IPS-NIHi7 (cell line): ENCODE measurements around the gene REPS1.
"Not testable (repeated sequence)": the region's sequence is repeated elsewhere in the genome, so short reads cannot be mapped to it uniquely, and the experiment has no call there.

Source experiments
- DNase-seq: peaks from one replicate; pipeline ENCODE4 v3.0.0; 2012; ENCODE audit warnings: mixed read lengths; ENCODE audit errors: extremely low spot score

Gene REPS1

DNA sequence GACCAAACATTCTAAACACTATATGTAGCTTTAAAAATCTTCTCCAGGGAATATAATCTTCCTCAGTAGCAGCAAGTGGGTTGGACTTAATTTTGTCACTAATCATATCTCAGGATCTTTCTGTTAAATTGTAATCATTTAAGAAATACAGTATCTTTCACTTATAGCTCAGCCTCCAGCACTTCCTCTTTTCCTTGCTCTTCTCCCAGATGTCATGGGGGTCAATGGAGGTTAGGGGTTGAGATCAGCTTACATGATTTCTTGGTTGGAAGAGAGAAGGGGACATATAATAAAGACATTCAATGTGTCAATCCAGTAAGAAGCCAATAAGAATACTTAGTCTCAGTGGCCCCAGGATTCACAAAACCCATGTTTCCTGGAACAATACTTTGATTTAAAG, 15.7 kb upstream of the REPS1 start:
- DNase-seq, result no peak

DNA sequence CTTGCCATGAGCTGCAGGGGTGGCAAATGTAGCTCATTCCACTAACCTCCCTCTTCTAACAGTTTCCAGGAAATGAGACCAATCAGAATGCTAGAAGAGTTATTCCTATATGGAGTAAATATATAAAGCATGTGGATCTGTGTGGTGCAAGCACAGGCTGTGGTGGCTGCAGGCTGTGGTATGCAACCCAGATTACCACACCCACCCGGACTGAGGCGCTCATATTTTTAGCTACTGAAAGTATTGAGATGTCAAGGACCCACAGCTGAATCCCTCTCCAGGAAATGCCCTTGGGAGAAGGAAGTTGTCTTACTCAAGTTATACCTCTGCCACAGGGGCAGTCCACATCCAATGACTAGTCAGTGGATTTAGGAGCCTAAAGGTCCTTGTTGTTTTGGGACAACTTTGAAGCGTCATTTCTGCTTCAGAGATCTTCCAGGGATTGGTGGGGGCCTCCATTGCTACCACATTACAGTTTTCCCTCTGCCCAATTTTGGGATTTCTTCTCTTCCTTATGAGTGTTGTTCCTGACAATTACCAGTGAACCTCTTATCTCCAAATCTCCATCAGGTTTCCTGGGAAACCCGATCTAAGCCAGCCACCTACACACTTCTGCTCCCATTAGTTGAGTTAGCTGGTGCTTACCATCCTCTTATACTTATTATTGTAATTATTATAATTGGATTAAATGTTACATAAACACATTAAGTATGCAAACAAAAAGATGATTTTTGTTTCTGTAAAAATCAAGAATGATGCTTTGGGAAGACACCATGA, 12.1 kb upstream of the REPS1 start:
- DNase-seq, result no peak

DNA sequence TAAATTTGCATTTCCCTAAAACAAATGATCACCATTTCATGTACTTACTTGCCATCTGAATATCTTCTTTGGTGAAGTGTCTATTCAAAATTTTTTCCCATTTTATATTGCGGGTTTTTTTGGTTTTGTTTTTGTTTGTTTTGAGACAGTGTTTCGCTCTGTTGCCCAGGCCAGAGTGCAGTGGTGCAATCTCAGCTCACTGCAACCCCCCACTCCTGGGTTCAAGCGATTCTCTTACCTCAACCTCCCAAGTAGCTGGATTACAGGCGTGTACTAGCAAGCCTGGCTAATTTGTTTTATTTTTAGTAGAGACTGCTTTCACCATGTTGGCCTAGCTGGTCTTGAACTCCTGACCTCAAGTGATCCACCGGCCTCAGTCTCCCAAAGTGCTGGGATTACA, 9.1 kb upstream of the REPS1 start:
- no peak for DNase-seq

DNA sequence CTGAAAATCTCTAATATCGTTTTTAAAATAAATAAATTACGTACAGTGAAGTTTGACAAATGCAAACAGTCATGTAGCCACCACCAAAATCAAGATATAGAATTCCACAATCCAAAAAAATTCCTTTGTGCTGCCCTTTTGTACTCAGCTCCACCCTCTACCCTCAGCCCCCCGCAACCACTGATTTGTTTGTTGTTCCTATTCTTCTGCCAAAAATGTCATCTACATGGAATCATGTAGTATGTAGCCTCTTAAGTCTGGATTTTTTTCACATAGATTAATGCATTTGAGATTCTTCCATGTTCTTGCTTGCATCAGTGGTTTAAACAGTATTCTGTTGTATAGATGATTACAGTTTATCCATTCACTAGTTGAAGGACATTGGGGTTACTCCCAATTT, 8.5 kb upstream of the REPS1 start:
- DNase-seq, result no peak

DNA sequence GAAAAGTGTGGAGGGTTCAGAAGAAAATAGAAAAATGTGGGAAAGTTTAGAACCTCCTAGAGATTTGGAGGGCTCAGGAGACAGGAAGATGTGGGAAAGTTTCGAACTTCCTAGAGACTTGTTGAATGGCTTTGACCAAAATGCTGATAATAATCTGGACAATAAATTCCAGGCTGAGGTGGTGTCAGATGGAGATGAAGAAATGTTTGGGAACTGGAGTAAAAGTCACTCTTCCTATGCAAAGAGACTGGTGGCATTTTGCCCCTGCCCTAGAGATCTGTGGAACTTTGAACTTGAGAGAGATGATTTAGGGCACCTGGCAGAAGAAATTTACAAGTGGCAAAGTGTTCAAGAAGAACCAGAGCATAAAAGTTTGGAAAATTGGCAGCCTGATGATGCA, 5.4 kb upstream of the REPS1 start:
- DNase-seq, result not testable (repeated sequence)

DNA sequence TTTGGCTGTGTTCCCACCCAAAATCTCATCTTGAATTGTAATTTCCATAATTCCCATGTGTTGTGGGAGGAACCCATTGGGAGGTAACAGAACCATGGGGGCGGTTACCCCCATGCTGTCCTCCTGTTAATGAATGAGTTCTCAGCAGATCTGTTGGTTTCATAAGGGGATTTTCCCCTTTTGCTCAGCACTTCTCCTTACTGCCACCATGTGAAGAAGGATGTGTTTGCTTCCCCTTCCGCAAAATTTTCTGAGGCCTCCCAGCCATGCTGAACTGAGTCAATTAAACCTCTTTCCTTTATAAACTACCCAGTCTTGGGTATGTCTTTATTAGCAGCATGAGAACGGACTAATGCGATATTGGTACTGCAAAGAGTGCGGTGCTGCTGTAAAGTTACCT, 4.9 kb upstream of the REPS1 start:
- not testable (repeated sequence) for DNase-seq

DNA sequence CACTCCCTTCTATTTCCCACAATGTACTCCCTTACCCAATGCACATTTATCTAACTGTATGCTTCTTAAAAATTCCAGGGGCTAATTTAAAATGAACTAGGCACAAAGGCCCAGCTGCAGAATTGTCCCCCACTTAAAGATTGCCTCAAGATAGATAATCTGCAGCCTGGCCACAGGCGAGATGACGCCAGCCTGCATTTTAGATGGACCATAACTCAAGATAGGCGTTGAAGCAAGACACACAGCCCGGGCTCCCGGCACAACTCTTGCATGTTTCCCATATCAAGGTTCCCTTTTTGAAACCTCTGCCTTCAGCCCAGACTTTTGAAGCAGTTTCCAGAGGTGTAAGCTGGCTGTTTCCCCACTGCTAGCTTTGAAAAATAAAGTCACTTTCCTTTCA, 3.2 kb upstream of the REPS1 start:
- DNase-seq, result no peak

DNA sequence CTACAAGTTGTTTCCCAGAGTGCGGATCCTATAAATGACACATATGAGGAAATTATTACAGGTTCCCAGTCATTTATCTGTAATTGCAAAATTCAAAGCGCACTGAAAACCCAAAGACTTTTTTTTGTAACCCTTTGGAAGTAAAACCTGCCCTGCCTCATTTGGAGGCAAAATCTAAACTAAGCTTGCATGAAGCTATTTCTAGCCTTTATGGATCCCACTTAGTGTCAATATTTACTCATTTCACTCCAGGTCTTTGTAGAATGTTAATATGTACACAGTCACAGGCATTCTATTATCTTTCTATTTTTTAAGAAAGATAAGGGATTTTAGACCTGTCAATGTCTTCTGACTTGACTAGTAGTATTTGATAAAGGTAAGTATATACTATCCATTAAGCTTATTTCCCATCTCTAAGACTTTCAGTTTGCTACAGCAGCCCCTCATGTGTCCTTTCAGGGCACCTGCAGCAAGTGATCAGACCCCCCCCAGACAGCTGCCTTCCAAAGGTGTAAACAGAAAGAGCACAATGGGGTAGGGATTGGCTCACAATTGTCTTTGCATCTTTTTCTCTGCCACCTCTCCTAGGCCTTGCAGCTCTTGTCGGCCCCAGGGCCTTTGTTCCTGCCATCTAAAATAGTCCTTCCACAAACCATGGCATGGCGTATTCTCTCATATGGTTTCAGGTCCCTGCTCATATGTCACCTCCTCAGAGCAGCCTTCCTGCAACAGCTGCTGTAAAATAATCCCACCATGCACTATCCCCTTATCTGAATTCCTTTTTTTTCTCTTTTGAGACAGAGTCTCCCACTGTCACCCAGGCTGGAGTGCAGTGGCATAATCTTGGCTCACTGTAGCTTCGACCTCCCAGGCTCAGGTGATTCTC, 1.3 kb upstream of the REPS1 start:
- DNase-seq, result no peak

DNA sequence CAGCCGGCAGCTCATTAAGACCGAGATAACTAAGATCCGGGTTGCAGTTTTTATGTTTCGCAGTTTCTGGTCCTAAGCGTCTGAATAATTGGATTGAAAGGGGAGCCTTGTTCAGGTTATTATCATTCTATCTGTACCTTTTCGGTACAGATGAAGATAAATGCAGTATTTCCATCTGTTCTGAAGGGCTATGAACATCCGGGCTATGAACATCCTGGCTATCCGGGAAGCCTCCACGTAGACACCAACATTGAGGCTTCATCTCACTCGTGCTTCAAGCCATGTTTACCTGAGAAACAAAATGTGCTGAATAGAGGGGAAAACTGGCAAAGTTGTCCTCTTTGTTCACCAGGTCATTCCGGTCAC, 399 bp upstream of the REPS1 start:
- no peak for DNase-seq

DNA sequence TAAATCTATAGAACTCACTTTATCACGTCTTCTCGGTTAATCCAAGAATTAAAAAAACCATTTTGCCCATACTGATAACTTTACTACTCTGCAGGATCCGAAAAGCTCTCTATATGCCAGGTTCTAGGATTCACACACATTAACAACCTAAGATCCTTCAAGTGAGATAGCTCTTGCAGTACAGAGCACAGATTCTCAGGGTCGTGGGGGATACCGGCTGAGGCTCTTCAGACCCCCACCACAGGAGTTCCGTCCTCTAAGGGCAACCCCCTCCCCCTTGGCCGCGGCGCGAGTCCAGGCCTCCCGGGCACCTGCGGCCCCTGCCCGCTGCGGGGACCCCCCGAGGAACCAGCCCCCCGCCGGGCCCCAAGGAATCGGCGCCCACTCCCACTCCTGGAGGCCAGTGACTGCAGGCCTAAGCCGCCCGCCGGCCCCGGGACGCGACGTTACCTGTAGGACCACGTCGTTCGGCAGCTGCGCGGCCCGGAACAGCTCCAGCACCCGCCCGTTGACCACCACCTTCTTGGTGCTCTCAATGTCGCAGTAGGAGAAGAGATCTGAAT, 892 bp downstream of the REPS1 start:
- peak; percentile 20 for DNase-seq

DNA sequence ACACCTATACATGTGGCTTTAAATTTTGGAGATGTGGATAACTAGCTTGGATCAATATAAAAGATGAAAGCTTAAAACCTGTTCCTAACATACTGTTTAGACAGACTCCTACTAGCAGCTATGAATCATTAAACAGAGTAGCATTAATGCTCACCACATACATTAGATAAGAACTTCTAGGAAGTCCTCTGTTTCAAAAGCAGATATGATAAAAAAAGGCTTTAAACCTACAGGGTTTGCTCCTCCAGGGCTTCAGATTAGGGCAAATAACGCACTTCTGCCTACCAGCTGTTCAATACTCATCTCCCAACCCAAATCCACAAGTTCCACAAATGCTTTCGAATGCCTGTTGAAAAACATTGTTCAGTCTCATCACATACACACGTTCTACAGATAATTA, 1.5 kb downstream of the REPS1 start:
- DNase-seq, result no peak

DNA sequence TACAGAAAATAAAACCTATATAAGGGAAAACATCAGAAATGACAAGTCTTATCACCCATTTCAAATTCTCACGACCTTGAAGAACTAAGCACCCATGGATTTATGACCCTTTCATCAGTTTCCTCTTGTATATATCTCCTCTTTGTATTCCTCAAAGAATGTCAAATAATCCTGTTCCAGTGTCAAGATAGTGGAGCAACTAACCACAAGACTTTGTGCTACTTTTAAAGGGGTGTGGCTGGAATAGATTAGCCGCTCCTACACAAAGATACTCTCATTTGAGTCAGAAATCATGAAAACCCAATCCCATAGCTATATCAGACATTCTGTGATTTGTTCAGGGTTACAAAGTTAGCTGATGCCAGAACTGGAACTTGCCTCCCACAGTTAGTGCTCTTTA, 6.6 kb downstream of the REPS1 start:
- no peak for DNase-seq

DNA sequence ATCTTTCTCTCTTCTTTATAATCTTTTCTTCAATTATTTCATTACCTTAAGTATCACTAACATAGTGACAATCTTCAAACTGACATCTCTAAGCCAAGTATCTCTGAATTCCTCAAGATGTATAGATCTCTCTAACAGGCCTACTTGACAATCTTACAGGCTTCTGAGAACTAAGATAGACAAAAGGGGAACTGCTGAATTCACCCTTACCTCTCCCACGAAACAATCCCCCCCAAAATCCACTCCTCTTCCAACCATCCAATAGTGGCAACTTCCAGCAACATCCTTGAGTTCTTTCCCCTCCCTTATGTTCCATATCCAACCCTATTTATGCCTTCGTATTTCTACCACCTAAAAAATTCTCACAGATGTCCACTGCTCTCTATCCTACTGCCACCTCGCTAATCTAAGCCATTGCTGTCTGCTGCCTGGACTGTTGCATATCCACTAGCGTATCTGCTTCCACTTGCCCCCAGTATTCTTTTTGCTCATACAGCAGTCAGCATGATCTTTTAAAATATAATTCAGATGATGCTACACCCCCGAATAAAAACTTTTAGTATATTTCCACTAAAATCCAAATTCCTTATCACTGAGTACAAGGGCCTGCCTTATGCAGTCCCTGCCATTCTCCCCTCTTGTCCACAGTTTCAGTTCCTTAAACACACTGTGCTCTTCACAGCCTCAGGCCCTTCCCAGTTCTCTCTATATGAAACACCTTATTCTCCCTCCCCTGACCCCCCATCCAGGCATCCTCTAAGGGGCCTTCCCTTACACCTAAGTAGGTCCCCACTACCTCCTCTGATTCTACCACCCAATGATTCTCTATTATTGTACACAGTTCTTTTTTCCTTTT, 8.0 kb downstream of the REPS1 start:
- no peak for DNase-seq

DNA sequence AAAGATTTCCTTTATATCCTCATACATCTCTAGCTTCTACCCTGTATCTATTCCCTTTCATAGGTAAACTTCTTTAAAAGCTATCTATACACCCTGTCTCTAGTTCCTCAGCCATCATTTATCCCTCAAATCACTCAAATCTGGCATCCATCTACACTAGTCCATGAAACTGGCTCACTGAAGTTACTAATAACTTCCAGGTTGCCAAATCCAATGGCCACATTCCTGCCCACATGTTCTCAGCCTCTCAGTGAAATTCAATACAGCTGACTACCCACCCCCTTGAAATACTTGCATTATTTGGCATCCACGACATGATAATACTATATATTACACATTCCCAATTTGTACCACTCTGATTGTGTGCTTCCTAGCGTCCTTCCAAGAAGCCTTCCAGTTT, 8.7 kb downstream of the REPS1 start:
- no peak for DNase-seq

DNA sequence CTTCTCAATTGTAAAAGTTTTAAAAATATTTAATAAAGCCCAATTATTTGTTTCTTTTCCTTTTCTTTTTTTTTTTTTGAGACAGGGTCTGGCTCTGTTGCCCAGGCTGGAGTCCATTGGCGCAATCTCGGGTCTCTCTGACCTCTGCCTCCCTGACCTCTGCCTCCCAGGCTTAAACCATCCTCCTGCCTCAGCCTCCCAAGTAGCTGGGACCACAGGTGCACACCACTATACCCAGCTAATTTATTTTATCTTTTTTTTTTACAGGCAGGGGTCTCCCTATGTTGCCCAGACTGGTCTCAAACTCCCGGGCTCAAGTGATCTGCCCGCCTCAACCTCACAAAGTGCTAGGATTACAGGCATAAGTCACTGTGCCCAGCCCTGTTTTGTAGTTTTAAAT, 9.8 kb downstream of the REPS1 start:
- DNase-seq, result no peak

DNA sequence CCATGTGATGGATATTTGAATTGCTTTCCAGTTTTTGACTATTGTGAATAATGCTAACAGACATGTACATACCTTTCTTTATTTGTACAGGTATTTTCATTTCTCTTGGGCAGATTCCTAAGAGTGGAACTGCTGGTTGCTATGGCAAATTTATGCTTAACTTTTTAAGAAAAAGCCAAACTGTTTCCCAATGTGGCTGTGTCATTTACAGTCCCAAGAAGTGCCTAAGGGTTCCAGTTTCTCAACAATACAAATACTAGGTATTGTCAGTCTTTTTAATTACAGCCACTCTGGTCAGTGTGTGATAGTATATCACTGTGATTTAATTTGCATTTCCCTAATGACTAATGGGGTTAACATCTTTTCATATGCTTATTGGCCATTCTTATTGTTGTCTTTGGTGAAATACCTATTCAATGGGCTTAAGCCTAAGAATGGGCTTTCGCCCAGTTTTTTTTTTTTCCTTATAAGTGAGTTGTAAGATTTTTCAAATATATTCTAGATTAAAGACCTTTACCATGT, 10.3 kb downstream of the REPS1 start:
- DNase-seq, result no peak

DNA sequence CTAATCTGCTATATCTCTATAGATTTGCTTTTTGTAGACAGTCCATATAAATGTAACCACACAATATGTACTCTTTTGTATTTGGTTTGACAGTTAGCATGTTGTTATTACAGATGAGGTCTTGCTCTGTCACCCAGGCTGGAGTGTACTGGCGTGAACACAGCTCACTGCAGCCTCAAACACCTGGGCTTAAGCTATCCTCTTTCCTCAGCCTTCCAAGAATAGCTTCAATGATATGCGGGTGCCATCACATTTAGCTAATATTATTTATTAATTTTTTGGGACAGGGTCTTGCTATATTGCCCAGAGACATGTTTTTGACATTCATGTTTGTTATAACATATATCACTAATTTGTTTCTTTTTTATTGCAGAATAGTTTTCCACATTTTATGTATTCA, 10.8 kb downstream of the REPS1 start:
- DNase-seq, result no peak

DNA sequence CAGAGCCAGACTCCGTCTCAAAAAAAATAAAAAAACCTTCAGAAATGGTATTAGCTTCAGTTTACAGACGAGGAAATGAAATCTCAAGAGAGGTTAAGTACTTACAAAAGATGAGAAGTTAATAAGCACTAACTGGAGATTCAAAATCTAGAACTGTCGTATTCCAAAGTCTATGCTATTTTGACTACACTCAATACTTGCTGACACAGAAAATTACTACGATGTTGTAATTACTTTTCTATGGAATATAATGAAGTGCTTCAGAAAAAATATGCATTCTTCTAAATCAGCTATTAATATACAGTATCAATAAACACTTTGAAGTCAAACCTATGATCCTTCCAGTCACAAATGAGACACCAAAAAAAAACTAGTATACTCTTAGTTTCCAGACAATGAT, 12.2 kb downstream of the REPS1 start:
- DNase-seq, result no peak

DNA sequence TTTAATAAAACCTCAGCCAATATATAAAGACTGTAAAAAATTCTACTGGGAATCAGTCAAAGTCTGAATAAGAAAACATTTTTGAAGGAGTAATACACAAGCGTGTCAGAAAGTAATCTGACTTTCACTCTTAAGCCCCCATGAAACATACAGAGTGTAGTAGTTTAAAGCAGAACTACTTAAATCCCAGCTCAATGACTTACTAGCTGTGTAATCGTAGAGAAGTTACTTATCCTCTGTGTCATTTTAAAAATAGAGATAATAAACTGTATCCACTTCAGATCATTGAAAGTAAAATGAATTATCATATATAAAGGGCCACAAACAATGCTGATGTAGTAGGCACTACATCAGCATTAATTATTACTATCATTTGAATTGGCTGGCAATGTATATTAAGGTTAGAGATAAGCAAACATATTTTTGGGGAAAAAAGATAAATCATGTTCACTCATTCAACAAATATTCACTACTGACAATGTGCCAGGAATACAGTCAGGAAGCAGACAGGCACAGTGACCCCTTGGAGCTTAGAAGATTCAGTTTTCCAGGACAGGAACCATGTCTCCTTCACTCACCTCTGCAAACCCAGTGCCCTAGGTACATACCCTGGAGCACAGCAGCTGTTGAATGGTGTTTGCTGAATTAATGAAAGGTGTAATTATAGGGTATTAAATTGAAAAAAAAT, 14.4 kb downstream of the REPS1 start:
- no peak for DNase-seq

DNA sequence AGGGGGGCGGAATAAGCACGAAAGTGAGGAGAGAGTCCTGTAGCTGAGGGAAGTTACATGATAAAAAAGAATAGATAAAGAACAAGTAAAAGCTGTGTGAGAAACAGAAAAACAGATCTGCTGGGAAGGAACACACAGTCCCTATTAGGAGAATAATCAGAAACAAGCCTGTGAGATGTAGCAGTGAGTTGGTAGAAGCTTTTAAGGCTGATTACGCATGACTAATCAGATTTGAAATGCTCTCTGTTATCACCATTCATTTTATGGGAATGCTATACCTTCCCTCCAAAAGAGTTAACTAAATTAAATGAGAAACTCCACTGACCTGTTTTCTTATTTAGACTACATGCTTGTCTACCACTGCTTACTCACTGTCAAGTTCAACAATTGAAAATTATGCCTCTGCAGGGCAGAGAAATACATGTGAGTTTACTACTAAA, 15.8 kb downstream of the REPS1 start:
- DNase-seq, result no peak

DNA sequence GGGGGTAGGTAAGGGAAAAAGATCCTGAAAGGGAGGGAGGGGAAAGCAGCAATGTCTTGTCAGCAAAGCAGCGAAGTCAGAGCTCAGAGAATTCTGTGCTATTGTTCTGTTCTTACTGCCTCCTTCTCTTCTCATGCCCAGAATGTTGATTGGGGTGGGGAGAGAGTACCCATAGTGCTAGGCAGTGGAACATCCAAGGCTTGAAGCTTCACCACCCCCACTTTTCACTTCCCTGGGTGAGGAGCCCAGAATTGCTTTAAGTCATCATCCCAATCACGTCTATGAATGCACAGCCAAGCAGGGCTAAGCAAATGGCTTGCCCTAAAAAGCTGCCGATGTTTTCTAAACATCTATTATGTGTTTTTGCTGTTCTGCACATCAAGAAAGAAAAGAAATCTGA, 16.5 kb downstream of the REPS1 start:
- no peak for DNase-seq
